OCI-LY3 (cell line): ENCODE measurements around the gene NLRC3.

ENCODE experiments used
- CTCF ChIP-seq: fragments of 200-600, 300-600 bp; sonication (generic); IDR thresholded peaks from 2 replicates; pipeline ENCODE4 v1.5.1; 2014; ENCODE audit warnings: antibody characterized with exemption, low read length, low read depth
- EZH2phosphoT487 ChIP-seq: fragments of 200-600 bp; shearing (Covaris generic); IDR thresholded peaks from 2 replicates; pipeline ENCODE4 v1.6.1; 2018; ENCODE audit warnings: antibody characterized with exemption, mixed run types, low read depth

GRCh38 chr16:3518292-3518985 is 58.8 kb downstream of the NLRC3 start:
- no peak for TF ChIP-seq CTCF
- TF ChIP-seq EZH2phosphoT487: no peak
